Activated CD4-positive, CD25-positive, alpha-beta regulatory T cell (primary cell): ENCODE data around the gene JMJD4.

Experiments
- DNase-seq, 4 experiments: peaks; one replicate each; lab custom pipeline; 2025; lab: John Stamatoyannopoulos, UW

JMJD4 gene

GRCh38 chr1:227734856-227735538 lies at the start of gene JMJD4, which contains the start of gene SNAP47:
TSS of gene JMJD4 (minus strand) at chr1:227735302. CDS start at chr1:227735273, 29 bp downstream.
TSS of gene SNAP47 (plus strand) at chr1:227735435. CDS start at chr1:227747737, 12,302 bp downstream.
- DNase-seq, result peak; percentile 84 to 89 (median 86)

GRCh38 chr1:227782226-227782625 lies 47.1 kb upstream of the JMJD4 start:
- DNase-seq, result no peak

- no peak for DNase-seq
Measured at GRCh38 chr1:227781314-227781930, 46.3 kb upstream of the JMJD4 start.

GRCh38 chr1:227780101-227781044 lies 45.3 kb upstream of the JMJD4 start:
- DNase-seq, result no peak

GRCh38 chr1:227779685-227780084 lies 44.6 kb upstream of the JMJD4 start:
- no peak for DNase-seq

- no peak for DNase-seq
Measured at GRCh38 chr1:227779021-227779441, 43.9 kb upstream of the JMJD4 start.

GRCh38 chr1:227778401-227778947 lies 43.4 kb upstream of the JMJD4 start:
- DNase-seq, result no peak

GRCh38 chr1:227777646-227778045 lies 42.5 kb upstream of the JMJD4 start:
- DNase-seq, result no peak

- no peak for DNase-seq
Measured at GRCh38 chr1:227777156-227777555, 42.1 kb upstream of the JMJD4 start.

- DNase-seq, result no peak
Measured at GRCh38 chr1:227776331-227776771, 41.2 kb upstream of the JMJD4 start.

- no peak for DNase-seq
Measured at GRCh38 chr1:227775841-227776240, 40.7 kb upstream of the JMJD4 start.

- no peak for DNase-seq
Measured at GRCh38 chr1:227774821-227775661, 39.9 kb upstream of the JMJD4 start.

GRCh38 chr1:227774051-227774731 lies 39.1 kb upstream of the JMJD4 start:
- no peak for DNase-seq

GRCh38 chr1:227773558-227773957 lies 38.5 kb upstream of the JMJD4 start:
- no peak for DNase-seq

- DNase-seq, result no peak
Measured at GRCh38 chr1:227771771-227772170, 36.7 kb upstream of the JMJD4 start.

- no peak for DNase-seq
Measured at GRCh38 chr1:227771326-227771725, 36.2 kb upstream of the JMJD4 start.

- DNase-seq, result no peak
Measured at GRCh38 chr1:227770812-227771211, 35.7 kb upstream of the JMJD4 start.

GRCh38 chr1:227769936-227770494 lies 34.9 kb upstream of the JMJD4 start:
- no peak for DNase-seq

GRCh38 chr1:227769047-227769935 lies 34.2 kb upstream of the JMJD4 start:
- DNase-seq, result no peak
